ENCODE results near the gene ADK. TPM values are rescaled to one million over a fixed set of nuclear protein-coding genes. Genes with fewer than 3 reads are reported as not detected.

ADK gene
- total and polyA plus RNA-seq, 2 of the 4 experiments (the other 2 are of a cell fraction) = 30.6 to 40.9 TPM

DNA sequence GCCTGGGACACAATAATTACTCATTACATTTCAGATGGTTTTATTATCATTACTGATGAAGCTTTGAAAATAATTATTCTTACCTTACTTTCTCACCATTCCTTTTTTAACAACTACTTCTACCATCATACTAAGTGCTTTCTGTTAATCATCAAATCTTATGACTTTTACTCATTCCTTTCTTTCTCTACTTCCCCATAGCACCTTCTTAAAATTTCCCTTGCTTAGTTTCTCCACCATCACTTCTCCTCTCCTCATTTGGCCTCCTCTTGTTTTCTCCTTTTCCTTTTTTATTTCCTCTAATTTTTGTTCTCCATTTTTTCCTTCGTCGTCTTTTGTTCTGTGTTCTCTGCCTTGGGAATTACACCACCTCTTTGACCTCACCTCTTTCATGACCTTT lies 372.2 kb downstream of the ADK start:
- Histone ChIP-seq H3K23ac (ENCODE audit: low read depth, low read length) (no peak overlapping the region), H3K9ac (ENCODE audit: low read depth, low read length) (no peak overlapping the region), H4K20me1 (ENCODE audit: insufficient read depth, low read length) (no peaks in the 10 kb centered on the region), H2AFZ (replicated peaks; ENCODE audit: low read length, poor library complexity) (no peak overlapping the region), H3K9me3 (ENCODE audit: control insufficient read depth, insufficient read depth, low read length) (no peaks in the 10 kb centered on the region), H3K36me3 (ENCODE audit: control insufficient read depth, insufficient read depth, low read length) (no peaks in the 10 kb centered on the region), H2BK120ac (ENCODE audit: low read depth, low read length) (no peak overlapping the region), H2BK5ac (ENCODE audit: low read depth, low read length, poor library complexity, severe bottlenecking) (no peak overlapping the region), H2BK15ac (ENCODE audit: low read depth, low read length) (no peak overlapping the region), H3K4me1 (ENCODE audit: control insufficient read depth, insufficient read depth, low read length) (no peaks in the 10 kb centered on the region), H4K8ac (ENCODE audit: low read depth in 2 of 2, low read length in 2 of 2) (no peak overlapping the region), H3K18ac (ENCODE audit: low read depth, low read length) (no peak overlapping the region), H3K56ac (ENCODE audit: extremely low read depth, insufficient read depth, low read length) (no peak overlapping the region), H3K79me1 (ENCODE audit: low read depth in 1 of 2, low read length in 2 of 2) (peaks cover 3% of the 10 kb centered on the region in 2 experiments; a peak in 1 of 4 replicates), H3K4me2 (ENCODE audit: low read depth, low read length) (no peak overlapping the region), H3K27ac (ENCODE audit: insufficient read depth, low read length) (no peak overlapping the region), H2BK20ac (ENCODE audit: low read depth, low read length) (no peak overlapping the region), H3K9me1 (ENCODE audit: insufficient read depth, low read length) (no peaks in the 10 kb centered on the region), H3K4ac (ENCODE audit: low read depth, low read length) (no peak overlapping the region), H3K14ac (replicated peaks; ENCODE audit: low read depth, low read length) (no peak overlapping the region), H3K4me3 (ENCODE audit: insufficient read depth, low read depth, low read length) (no peak overlapping the region), H2AK9ac (replicated peaks; ENCODE audit: low read depth, low read length, poor library complexity) (no peak overlapping the region), H2AK5ac (ENCODE audit: low read depth, low read length) (no peak overlapping the region), H4K91ac (ENCODE audit: insufficient read depth, low read depth, low read length) (no peak overlapping the region), H4K5ac (ENCODE audit: low read depth, low read length) (no peak overlapping the region), H3K27me3 (ENCODE audit: control insufficient read depth, insufficient read depth, low read length) (no peaks in the 10 kb centered on the region)
- ChIA-PET POLR2A (ENCODE audit: unreplicated experiment) (no interaction called here), CTCF (no interaction called here)
- dilution Hi-C loops (cut with HindIII; ENCODE audit: low sequenced_read_pairs, unreplicated experiment) = no loop called here
- no TSS peak for BruUV-seq (replicated peaks)
- 92% methylated on average over 2 of the region's 2 CpGs; no CpG with 5 or more reads in 1 of the 2 experiments for WGBS, 2 experiments (ENCODE audit: extremely low coverage in 2 of 2, insufficient read length in 1 of 2)
- ATAC-seq (ENCODE audit: low read depth) (no peak), DNase-seq (no peak)
- intact Hi-C loops (cut with micrococcal nuclease) = no loop called here
- TF ChIP-seq SMC3 (IDR thresholded peaks at IDR 0.05; ENCODE audit: low read depth, low read length) (no peak), MXI1 (IDR thresholded peaks at IDR 0.05; ENCODE audit: borderline replicate concordance, low read depth, low read length) (no peak), BHLHE40 (IDR thresholded peaks at IDR 0.05; ENCODE audit: low read depth, low read length) (no peak), RFX5 (IDR thresholded peaks at IDR 0.05; ENCODE audit: low read depth, low read length) (no peak), CHD1 (IDR thresholded peaks at IDR 0.05; ENCODE audit: low read depth, low read length) (no peak), FOS (IDR thresholded peaks at IDR 0.05; ENCODE audit: low read depth, low read length) (no peak), CEBPB (IDR thresholded peaks at IDR 0.05; ENCODE audit: low read depth, low read length) (no peak), RCOR1 (IDR thresholded peaks at IDR 0.05; ENCODE audit: insufficient replicate concordance, low read length) (no peak), POLR2A (IDR thresholded peaks at IDR 0.05; ENCODE audit: low read depth, low read length) (no peak), MAFK (IDR thresholded peaks at IDR 0.05; ENCODE audit: low read depth, low read length) (no peak), MAZ (IDR thresholded peaks at IDR 0.05; ENCODE audit: borderline replicate concordance, low read depth, low read length) (no peak), NFE2L2 (IDR thresholded peaks at IDR 0.05; ENCODE audit: low read depth, low read length) (no peak), RAD21 (IDR thresholded peaks at IDR 0.05; ENCODE audit: low read length) (no peak)
- TF ChIP-seq, protein P1, sequence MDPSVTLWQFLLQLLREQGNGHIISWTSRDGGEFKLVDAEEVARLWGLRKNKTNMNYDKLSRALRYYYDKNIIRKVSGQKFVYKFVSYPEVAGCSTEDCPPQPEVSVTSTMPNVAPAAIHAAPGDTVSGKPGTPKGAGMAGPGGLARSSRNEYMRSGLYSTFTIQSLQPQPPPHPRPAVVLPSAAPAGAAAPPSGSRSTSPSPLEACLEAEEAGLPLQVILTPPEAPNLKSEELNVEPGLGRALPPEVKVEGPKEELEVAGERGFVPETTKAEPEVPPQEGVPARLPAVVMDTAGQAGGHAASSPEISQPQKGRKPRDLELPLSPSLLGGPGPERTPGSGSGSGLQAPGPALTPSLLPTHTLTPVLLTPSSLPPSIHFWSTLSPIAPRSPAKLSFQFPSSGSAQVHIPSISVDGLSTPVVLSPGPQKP (IDR thresholded peaks at IDR 0.05; ENCODE audit: borderline replicate concordance, low read depth, low read length) = no peak
- TF ChIP-seq, protein P2, sequence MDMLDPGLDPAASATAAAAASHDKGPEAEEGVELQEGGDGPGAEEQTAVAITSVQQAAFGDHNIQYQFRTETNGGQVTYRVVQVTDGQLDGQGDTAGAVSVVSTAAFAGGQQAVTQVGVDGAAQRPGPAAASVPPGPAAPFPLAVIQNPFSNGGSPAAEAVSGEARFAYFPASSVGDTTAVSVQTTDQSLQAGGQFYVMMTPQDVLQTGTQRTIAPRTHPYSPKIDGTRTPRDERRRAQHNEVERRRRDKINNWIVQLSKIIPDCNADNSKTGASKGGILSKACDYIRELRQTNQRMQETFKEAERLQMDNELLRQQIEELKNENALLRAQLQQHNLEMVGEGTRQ (IDR thresholded peaks at IDR 0.05; ENCODE audit: low read depth, low read length) = no peak
- TF ChIP-seq, protein P3, sequence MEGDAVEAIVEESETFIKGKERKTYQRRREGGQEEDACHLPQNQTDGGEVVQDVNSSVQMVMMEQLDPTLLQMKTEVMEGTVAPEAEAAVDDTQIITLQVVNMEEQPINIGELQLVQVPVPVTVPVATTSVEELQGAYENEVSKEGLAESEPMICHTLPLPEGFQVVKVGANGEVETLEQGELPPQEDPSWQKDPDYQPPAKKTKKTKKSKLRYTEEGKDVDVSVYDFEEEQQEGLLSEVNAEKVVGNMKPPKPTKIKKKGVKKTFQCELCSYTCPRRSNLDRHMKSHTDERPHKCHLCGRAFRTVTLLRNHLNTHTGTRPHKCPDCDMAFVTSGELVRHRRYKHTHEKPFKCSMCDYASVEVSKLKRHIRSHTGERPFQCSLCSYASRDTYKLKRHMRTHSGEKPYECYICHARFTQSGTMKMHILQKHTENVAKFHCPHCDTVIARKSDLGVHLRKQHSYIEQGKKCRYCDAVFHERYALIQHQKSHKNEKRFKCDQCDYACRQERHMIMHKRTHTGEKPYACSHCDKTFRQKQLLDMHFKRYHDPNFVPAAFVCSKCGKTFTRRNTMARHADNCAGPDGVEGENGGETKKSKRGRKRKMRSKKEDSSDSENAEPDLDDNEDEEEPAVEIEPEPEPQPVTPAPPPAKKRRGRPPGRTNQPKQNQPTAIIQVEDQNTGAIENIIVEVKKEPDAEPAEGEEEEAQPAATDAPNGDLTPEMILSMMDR (conservative IDR thresholded peaks at IDR 0.05; ENCODE audit: low read depth, low read length) = no peak
- in situ Hi-C loops (cut with MboI; ENCODE audit: low sequenced_read_pairs) = no loop called here

All from IMR-90 (cell line).